ENCODE results near the gene ALDH1L2.

- TF ChIP-seq, protein P1, sequence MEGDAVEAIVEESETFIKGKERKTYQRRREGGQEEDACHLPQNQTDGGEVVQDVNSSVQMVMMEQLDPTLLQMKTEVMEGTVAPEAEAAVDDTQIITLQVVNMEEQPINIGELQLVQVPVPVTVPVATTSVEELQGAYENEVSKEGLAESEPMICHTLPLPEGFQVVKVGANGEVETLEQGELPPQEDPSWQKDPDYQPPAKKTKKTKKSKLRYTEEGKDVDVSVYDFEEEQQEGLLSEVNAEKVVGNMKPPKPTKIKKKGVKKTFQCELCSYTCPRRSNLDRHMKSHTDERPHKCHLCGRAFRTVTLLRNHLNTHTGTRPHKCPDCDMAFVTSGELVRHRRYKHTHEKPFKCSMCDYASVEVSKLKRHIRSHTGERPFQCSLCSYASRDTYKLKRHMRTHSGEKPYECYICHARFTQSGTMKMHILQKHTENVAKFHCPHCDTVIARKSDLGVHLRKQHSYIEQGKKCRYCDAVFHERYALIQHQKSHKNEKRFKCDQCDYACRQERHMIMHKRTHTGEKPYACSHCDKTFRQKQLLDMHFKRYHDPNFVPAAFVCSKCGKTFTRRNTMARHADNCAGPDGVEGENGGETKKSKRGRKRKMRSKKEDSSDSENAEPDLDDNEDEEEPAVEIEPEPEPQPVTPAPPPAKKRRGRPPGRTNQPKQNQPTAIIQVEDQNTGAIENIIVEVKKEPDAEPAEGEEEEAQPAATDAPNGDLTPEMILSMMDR (IDR thresholded peaks at IDR 0.05) = no peak
- no peak for TF ChIP-seq POLR2A (IDR thresholded peaks at IDR 0.05)
Observed at GRCh38 chr12:105060715-105061378, 23.4 kb downstream of the ALDH1L2 start.
